Dendritic cell treated with granulocyte-macrophage colony-stimulating factor and Interleukin-4, amounts not matched to agents 40 ng/mL and 50 ng/mL, for 4 days (primary cell): ENCODE data around the gene NTRK2.

Experiments used
- H3K27ac Mint-ChIP-seq: one replicate; pipeline ENCODE4 v1.8.0; 2022; ENCODE audit warnings: mild to moderate bottlenecking, mixed read lengths
- H3K27me3 Mint-ChIP-seq: one replicate; pipeline ENCODE4 v1.8.0; 2022; ENCODE audit warnings: mild to moderate bottlenecking, mixed read lengths
- H3K36me3 Mint-ChIP-seq: one replicate; pipeline ENCODE4 v1.8.0; 2022; ENCODE audit warnings: low read depth, mixed read lengths
- H3K4me1 Mint-ChIP-seq: one replicate; pipeline ENCODE4 v1.8.0; 2022; ENCODE audit warnings: low read depth, mixed read lengths
- H3K4me3 Mint-ChIP-seq: one replicate; pipeline ENCODE4 v1.8.0; 2022; ENCODE audit warnings: mild to moderate bottlenecking, moderate library complexity, mixed read lengths
- H3K9me3 Mint-ChIP-seq: one replicate; pipeline ENCODE4 v1.8.0; 2022; ENCODE audit warnings: mixed read lengths
- intact Hi-C: fragments of 100-400 bp; cut with micrococcal nuclease; formaldehyde crosslinking; loops from one replicate; pipeline ENCODE4 v1.15.0; 2022

Gene NTRK2

DNA sequence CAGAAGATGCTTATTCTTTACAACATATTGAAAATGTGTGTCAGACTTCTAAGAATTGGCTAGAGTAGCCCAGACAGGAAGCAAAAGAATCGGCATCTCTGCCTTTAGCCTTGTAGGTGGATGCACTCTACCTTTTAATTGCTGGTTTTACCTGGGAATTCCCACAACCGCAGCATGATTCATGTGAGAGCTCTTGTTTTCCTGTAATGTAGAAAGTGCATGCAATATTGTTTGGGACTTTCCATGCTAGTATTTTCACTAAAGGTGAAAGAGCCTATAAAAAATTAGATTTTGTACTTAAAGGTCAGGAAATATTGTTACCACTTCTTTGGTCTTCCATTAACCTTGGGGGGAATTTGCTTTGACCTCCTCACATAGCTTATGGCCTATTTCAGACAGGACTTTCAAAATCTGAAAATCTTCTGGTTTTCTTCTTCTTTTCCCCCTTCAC lies 89.8 kb downstream of the NTRK2 start:
- H3K4me3 Mint-ChIP-seq: no peak overlapping the region
- no peaks in the 10 kb centered on the region for H3K4me1 Mint-ChIP-seq
- H3K27ac Mint-ChIP-seq: no peak overlapping the region
- H3K9me3 Mint-ChIP-seq: no peaks in the 10 kb centered on the region
- H3K36me3 Mint-ChIP-seq: no peaks in the 10 kb centered on the region
- no peaks in the 10 kb centered on the region for H3K27me3 Mint-ChIP-seq
- intact Hi-C loops: no loop called here

DNA sequence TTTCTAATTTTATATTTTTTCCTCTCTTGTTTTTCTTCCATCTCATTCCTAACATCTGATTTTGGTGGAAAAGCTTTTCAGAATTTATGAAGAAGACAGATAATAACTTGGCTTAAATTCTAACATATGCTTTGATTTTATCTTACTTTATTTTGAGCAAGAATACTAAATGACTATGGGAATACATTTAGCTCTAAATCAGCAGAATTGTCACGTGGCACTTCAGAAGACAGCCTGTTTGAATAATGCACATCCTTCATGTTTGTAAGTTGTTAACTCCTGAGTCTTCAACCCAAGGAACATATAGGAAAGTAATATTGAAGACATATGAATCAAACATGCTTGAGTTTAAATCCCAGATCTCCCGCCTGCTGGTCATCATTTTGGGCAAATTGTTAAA lies 90.3 kb downstream of the NTRK2 start:
- Mint-ChIP-seq H3K9me3 (no peaks in the 10 kb centered on the region), H3K4me1 (no peaks in the 10 kb centered on the region), H3K27me3 (no peaks in the 10 kb centered on the region), H3K4me3 (no peak overlapping the region), H3K27ac (no peak overlapping the region), H3K36me3 (no peaks in the 10 kb centered on the region)
- intact Hi-C loops: no loop called here

DNA sequence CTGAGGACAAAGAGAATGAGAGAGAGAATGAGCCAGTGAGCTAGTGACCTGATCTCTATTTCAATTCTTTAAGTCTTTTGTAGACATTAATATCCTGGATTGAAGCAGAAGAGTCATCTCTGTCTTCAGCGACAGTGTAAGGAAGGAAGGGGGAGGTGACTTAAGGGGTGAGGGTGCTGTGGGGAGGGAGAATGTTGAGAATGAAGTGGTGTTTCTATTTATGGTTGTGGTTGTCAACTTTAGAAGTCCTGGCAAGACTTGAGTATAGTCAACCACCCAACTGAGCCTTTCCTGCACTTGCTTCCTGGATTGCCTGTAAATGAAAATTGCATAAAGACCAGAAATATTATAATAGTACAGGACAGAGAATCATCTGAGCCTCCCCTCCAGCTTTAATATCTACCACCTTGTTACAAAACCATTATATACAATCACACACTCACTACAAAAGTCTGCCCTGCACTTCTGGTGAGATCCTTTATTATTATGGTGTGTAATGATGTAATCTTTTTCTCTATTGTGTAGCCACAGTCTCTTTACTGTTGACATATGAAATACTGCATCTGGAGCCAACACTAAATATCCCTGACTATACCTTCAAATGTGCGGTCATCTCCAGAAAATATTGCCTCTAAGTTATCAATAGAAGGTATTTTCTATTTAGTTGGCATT lies 91.7 kb downstream of the NTRK2 start:
- no peaks in the 10 kb centered on the region for H3K4me1 Mint-ChIP-seq
- H3K27ac Mint-ChIP-seq: no peak overlapping the region
- intact Hi-C loops: no loop called here
- no peaks in the 10 kb centered on the region for H3K27me3 Mint-ChIP-seq
- no peak overlapping the region for H3K4me3 Mint-ChIP-seq
- H3K9me3 Mint-ChIP-seq: no peaks in the 10 kb centered on the region
- no peaks in the 10 kb centered on the region for H3K36me3 Mint-ChIP-seq

DNA sequence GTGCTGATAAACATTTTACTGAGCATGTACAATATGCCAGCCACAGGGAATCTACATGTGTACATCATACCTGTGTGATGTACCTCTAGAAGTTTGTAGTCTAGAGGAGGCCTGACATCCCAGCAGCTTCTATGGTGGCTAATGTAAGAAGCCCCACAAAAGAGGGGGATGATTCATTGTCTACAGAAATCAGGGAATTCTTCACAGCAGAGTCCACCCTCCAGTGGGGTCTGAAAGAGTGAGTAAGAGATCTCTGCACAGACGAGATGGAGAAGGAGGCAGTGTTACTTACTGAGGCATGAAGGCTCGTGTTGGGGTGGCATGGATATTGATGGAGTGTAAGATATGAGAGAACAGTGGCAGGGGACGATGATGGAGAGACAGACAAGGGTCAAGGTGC lies 103.0 kb downstream of the NTRK2 start:
- H3K9me3 Mint-ChIP-seq: no peaks in the 10 kb centered on the region
- H3K4me3 Mint-ChIP-seq: no peak overlapping the region
- no peak overlapping the region for H3K27ac Mint-ChIP-seq
- H3K27me3 Mint-ChIP-seq: no peaks in the 10 kb centered on the region
- H3K4me1 Mint-ChIP-seq: no peaks in the 10 kb centered on the region
- intact Hi-C loops: no loop called here
- H3K36me3 Mint-ChIP-seq: no peaks in the 10 kb centered on the region

DNA sequence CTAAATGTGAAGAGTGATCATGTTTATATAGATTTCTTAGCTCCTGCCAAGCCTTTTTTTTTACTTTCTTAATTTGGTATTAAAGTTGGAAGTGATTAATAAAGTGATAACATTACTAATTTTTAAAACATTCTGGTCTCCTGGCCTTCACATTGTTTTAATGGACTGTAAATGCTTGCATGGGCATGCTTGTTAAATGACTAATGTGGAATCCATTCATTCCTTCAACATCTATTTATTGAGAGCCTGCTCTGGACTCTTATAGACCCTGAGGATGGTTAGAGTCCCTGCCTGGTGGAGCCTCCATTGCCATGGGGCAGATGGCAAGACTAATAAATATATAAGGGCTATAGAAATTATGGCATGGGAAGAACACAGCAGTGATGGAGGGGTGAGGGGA lies 103.5 kb downstream of the NTRK2 start:
- Mint-ChIP-seq H3K4me1 (no peaks in the 10 kb centered on the region), H3K9me3 (no peaks in the 10 kb centered on the region), H3K27me3 (no peaks in the 10 kb centered on the region), H3K4me3 (no peak overlapping the region), H3K27ac (no peak overlapping the region), H3K36me3 (no peaks in the 10 kb centered on the region)
- intact Hi-C loops: no loop called here

DNA sequence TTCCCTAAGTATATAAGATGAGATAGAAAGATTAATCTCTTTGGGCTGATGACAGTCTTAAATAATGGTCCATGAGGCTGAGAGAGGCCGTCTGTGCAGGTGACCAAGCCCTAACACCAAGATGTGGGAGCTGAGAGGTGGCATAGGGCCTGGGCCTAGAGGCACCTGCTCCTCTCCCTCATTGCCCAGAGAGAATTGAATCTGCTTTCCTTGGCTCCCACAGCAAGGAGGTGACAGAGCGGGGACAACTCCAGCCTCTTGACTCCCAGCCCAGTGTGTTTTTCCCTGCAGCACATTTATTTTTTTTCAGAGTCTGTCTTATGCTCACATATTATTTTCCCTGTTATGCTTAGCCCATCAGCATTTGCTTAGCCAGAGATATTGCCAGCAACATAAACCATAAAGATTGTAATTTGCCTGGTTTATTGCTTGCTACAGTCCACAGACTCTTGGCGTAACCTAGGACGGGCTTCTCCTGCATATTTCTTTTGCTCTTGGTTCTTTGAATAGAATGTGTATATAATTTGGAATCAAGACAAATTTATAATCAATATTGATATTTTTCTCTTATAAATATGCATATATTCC lies 105.6 kb downstream of the NTRK2 start:
- H3K27me3 Mint-ChIP-seq: peaks cover 3% of the 10 kb centered on the region

DNA sequence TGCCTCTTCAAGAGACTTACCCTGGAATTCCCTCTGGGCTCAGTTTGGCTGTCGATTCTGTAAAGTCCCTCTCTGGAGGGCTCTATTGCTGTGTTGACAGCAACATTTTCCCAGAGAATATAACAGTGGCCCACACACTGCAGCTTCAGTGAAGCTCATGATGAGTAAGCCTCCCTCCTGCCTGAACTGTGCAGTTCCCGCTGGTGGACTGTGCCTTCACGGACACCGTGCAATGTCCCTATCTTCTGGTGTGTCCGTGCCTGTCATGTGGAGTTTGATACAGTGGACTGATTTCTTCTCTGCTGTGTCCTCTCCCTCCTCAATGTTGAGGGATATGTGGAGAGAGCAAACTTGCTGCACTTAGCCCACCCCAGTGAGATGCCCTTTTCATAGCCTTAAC lies 109.0 kb downstream of the NTRK2 start:
- H3K4me3 Mint-ChIP-seq: no peak overlapping the region

More for the DNA sequence above, 105.6 kb downstream of the NTRK2 start:
- Mint-ChIP-seq H3K36me3 (no peaks in the 10 kb centered on the region), H3K4me1 (no peaks in the 10 kb centered on the region), H3K9me3 (no peaks in the 10 kb centered on the region), H3K27ac (no peak overlapping the region), H3K4me3 (no peak overlapping the region)
- intact Hi-C loops: no loop called here

DNA sequence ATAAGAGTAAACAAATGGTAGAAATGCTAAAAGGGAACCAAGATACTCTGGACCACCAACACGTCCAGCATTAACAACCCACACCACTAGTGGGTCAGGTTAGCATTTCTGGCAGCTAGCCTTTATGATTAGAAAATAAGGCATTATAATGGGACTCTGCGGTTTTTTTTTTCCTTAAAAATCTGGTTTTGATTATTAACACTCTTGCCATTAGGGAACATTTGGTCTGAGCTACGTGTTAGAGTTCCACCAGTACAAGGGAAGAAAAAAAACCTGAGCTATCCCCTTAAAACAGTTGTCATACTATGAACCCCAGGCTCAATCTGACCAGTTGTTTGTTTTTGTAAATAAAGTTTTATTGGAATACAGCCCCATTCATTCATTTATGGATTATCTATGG lies 110.4 kb downstream of the NTRK2 start:
- Mint-ChIP-seq H3K4me1 (no peaks in the 10 kb centered on the region), H3K9me3 (no peaks in the 10 kb centered on the region), H3K4me3 (no peak overlapping the region), H3K36me3 (no peaks in the 10 kb centered on the region), H3K27ac (no peak overlapping the region), H3K27me3 (peaks cover 9% of the 10 kb centered on the region)
- intact Hi-C loops: loop anchor here (5.0 kb wide), 1 partner anchor 393 kb away; no protein-coding TSS in a partner anchor

More for the DNA sequence above, 109.0 kb downstream of the NTRK2 start:
- no peaks in the 10 kb centered on the region for H3K9me3 Mint-ChIP-seq
- H3K4me1 Mint-ChIP-seq: no peaks in the 10 kb centered on the region
- intact Hi-C loops: no loop called here
- H3K36me3 Mint-ChIP-seq: no peaks in the 10 kb centered on the region
- H3K27ac Mint-ChIP-seq: no peak overlapping the region
- H3K27me3 Mint-ChIP-seq: peaks cover 6% of the 10 kb centered on the region

DNA sequence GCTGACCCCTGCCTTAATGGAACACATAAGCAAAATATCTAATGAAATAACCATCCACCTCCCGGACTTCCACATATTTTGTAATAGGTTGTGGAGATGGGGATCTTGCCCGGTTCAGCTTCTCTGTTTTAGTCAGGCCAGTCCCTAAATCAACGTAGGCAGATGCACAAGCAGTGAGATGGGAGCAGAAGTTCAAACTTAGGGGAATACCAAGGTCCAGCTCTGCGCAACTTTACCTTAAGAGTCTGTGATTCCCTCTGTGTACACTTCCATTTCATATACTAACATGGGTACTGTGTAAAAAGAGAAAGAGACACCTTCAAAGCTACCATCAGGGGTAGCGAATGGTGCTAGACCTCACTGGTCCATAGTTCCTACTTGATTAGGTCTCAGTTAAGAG lies 110.9 kb downstream of the NTRK2 start:
- intact Hi-C loops: loop anchor here (5.0 kb wide), 1 partner anchor 393 kb away; no protein-coding TSS in a partner anchor
- no peak overlapping the region for H3K27ac Mint-ChIP-seq
- no peaks in the 10 kb centered on the region for H3K9me3 Mint-ChIP-seq

DNA sequence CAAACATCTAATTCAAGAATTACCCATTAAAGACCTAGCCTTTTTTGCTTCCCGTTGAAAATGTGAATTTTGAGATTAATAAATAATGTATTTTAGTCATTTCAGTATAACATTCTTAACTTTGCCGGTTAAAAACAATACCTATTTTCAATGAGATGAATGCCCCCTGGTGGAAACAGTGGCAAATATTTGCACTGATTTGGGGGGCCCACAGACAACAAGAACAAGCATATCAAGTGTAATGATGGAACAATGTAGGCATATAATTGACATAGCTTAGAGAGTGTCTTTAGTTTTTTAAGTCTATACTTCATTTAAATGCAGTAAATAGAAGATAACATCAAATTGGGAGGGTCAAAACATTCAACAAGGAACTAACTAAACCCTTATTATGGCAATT lies 111.9 kb downstream of the NTRK2 start:
- intact Hi-C loops: loop anchor here (5.0 kb wide), 1 partner anchor 394 kb away; no protein-coding TSS in a partner anchor
- no peaks in the 10 kb centered on the region for H3K9me3 Mint-ChIP-seq

More for the DNA sequence above, 110.9 kb downstream of the NTRK2 start:
- Mint-ChIP-seq H3K36me3 (no peaks in the 10 kb centered on the region), H3K27me3 (peaks cover 9% of the 10 kb centered on the region), H3K4me1 (no peaks in the 10 kb centered on the region), H3K4me3 (no peak overlapping the region)

DNA sequence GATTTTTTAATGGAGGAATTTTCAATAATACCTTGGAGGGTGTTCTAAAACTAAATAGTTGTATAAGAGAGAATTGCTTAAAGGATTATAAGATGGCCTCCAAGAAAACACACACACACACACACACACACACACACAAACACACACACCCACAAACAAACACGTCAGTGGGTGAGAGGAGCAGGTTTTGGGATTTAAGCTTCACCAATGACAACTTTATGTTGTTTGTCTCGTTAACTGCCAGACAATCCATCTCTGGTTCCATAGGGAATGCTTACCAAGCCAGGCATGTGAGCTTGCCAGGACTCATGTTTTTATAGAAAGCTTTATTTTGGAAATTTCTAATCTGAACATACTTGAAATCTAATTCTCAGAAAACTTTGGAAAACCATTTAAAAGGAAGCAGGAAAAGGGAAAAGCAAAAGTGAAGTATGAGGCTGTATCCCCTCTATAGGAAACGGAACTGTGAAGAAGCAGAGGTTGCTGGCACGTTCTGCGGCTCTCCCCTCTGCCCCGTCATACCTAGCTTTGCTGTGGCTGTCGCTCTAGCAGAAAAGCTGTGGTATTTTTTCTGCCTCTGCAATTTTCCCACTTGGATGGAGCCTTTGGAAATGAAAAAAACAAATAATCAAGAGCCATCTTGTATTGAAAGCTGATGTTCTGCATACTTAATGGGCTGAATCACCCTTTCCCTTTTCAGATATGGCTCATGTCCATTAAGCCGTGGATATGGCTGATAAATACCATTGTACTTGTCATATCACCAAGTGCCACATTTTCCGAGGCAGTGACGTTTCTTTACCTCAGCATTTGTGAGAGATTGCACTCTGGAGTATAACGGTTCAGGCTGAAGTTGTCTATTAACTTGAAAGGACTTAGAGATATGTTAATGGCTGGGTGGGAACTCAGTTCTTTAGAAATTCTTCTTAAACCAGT lies 112.7 kb downstream of the NTRK2 start:
- H3K36me3 Mint-ChIP-seq: no peaks in the 10 kb centered on the region
- H3K27me3 Mint-ChIP-seq: peaks cover 9% of the 10 kb centered on the region
- H3K4me3 Mint-ChIP-seq: no peak overlapping the region
- no peaks in the 10 kb centered on the region for H3K4me1 Mint-ChIP-seq
- H3K9me3 Mint-ChIP-seq: no peaks in the 10 kb centered on the region
- H3K27ac Mint-ChIP-seq: no peak overlapping the region
- intact Hi-C loops: loop anchor here (5.0 kb wide), 1 partner anchor 395 kb away; no protein-coding TSS in a partner anchor

More for the DNA sequence above, 111.9 kb downstream of the NTRK2 start:
- no peaks in the 10 kb centered on the region for H3K36me3 Mint-ChIP-seq
- H3K4me3 Mint-ChIP-seq: no peak overlapping the region
- no peaks in the 10 kb centered on the region for H3K4me1 Mint-ChIP-seq
- peaks cover 9% of the 10 kb centered on the region for H3K27me3 Mint-ChIP-seq
- H3K27ac Mint-ChIP-seq: no peak overlapping the region

DNA sequence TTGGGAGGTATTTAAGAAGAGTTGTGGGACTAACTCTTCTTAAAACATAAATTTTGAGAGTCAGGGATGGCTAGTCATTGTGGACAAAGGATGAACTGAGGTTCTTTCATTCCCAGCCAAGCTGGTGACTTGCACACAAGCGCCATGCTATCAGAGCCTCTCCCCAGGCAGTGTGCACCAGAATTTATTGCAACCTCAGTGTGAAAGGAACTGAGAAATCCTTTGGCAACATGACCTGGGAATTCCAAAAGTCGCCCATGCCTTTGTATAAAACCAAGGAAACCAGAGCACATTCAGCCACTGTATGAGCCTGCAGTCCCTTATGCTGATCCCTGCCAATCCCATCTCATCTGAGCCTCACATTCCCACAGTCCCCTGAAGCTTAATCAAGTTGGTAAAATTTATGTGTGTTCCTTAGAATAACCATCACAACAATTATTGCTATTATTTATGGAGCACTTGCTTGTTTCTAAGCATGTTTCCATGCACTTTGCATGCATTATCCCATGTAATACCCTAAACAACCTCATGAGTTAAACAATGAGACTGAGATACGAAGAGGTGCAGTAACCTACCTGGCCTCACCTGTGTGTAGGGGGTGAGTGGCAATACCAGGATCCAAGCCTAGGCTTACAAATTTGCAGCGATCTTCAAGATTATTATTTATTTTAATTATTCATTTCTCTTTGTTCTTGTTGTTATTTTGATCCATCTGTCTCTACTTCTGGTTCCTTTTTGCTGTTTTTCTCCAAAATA lies 116.4 kb downstream of the NTRK2 start:
- no peaks in the 10 kb centered on the region for H3K9me3 Mint-ChIP-seq
- no peak overlapping the region for H3K27ac Mint-ChIP-seq
- H3K36me3 Mint-ChIP-seq: no peaks in the 10 kb centered on the region
- H3K27me3 Mint-ChIP-seq: peaks cover 7% of the 10 kb centered on the region
- no peaks in the 10 kb centered on the region for H3K4me1 Mint-ChIP-seq
- intact Hi-C loops: no loop called here
- H3K4me3 Mint-ChIP-seq: no peak overlapping the region

DNA sequence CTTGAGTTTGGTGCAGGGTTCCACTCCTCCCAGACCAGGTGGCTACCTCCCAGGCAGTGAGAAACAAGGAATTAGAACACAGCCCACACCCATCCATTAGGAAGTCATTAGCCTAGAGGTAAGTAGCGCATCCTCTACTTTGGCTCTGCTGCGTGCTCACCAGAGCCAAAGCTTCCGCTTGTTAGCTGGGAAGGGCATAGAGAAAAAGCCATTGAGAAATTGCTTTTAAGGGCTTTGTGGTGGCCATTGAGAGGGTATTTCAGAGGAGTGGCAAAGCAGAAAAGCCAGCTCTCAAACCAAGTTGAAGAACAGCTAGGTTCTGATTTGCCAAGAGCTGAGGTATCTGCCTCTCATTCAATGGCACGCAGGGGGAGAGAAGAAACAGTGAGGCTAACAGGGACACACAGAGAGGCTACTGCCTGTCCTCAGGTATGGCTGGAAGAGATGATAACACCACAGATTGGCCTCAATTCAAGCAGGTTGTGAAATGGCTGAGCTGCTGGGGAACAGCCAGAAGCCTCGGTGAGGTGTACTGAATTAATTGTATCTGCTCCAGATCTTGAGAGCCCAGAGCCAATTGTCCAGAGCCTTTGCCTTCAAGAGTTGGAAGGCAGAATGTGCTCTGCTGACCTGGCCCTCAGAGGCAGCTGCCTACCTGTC lies 119.4 kb downstream of the NTRK2 start:
- Mint-ChIP-seq H3K36me3 (no peaks in the 10 kb centered on the region), H3K4me3 (no peak overlapping the region), H3K27me3 (peaks cover 2% of the 10 kb centered on the region), H3K4me1 (no peaks in the 10 kb centered on the region), H3K9me3 (no peaks in the 10 kb centered on the region), H3K27ac (no peak overlapping the region)
- intact Hi-C loops: no loop called here
